Measurements from ENCODE around the gene KLHL7.
"Not testable (repeated sequence)": the region's sequence is repeated elsewhere in the genome, so short reads cannot be mapped to it uniquely, and the experiment has no call there.

Gene KLHL7

GRCh38 chr7:23220690-23221305, 115.2 kb downstream of the KLHL7 start:
- no peak for DNase-seq

- DNase-seq: no peak
These were observed 117.0 kb downstream of the KLHL7 start for GRCh38 chr7:23222439-23223030.

- DNase-seq: not testable (repeated sequence)
These were observed 118.8 kb downstream of the KLHL7 start for GRCh38 chr7:23224364-23224763.

- no peak for DNase-seq
These were observed 121.4 kb downstream of the KLHL7 start for GRCh38 chr7:23226844-23227450.

Data from stimulated activated naive CD4-positive, alpha-beta T cell treated with Interleukin-2 at 50 U/mL for 16 hours (primary cell).